ENCODE data around the gene LRRC75B. TPM values are rescaled to one million over a fixed set of nuclear protein-coding genes. Genes with fewer than 3 reads are reported as not detected.
A peak's percentile ranks its signal among the peaks of the same experiment; 100 is the strongest.

Gene LRRC75B
- total and polyA plus RNA-seq, 2 of the 13 experiments (the other 11 are each of a cell fraction or from before 2014, with no cell fraction given) = 11.8 to 34.8 TPM

GRCh38 chr22:24553597-24554312, 39.1 kb downstream of the LRRC75B start (continued):
- TF ChIP-seq ZNF263 (CRISPR knock-in tag; IDR thresholded peaks at IDR 0.05) (peak; percentile 77; the same call in 1 of the 2 replicates), IRF2 (CRISPR knock-in tag; IDR thresholded peaks at IDR 0.05) (0 out of 2 replicates have a peak, but pooled peaks have one; percentile 6), ZNF235 (CRISPR knock-in tag; IDR thresholded peaks at IDR 0.05; ENCODE audit: borderline replicate concordance) (0 out of 2 replicates have a peak, but pooled peaks have one; percentile 76), MTA3 (CRISPR knock-in tag; IDR thresholded peaks at IDR 0.05) (no peak), ARID5B (CRISPR knock-in tag; IDR thresholded peaks at IDR 0.05) (0 out of 2 replicates have a peak, but pooled peaks have one; percentile 6), ZNF274 (CRISPR knock-in tag; IDR thresholded peaks at IDR 0.05) (0 out of 2 replicates have a peak, but pooled peaks have one; percentile 46), MTA1 (CRISPR knock-in tag; IDR thresholded peaks at IDR 0.05; ENCODE audit: borderline replicate concordance) (no peak), TMF1 (CRISPR knock-in tag; IDR thresholded peaks at IDR 0.05; ENCODE audit: low read depth) (no peak), ZIK1 (CRISPR knock-in tag; IDR thresholded peaks at IDR 0.05; ENCODE audit: borderline replicate concordance, low read depth) (no peak), CHCHD3 (CRISPR knock-in tag; IDR thresholded peaks at IDR 0.05) (0 out of 2 replicates have a peak, but pooled peaks have one; percentile 39), MEF2D (CRISPR knock-in tag; IDR thresholded peaks at IDR 0.05) (peak; percentile 21; the same call in 1 of the 2 replicates), KDM5B (CRISPR knock-in tag; IDR thresholded peaks at IDR 0.05; ENCODE audit: borderline replicate concordance) (peak; percentile 67; the same call in 1 of the 2 replicates)
- TF ChIP-seq, protein P1, sequence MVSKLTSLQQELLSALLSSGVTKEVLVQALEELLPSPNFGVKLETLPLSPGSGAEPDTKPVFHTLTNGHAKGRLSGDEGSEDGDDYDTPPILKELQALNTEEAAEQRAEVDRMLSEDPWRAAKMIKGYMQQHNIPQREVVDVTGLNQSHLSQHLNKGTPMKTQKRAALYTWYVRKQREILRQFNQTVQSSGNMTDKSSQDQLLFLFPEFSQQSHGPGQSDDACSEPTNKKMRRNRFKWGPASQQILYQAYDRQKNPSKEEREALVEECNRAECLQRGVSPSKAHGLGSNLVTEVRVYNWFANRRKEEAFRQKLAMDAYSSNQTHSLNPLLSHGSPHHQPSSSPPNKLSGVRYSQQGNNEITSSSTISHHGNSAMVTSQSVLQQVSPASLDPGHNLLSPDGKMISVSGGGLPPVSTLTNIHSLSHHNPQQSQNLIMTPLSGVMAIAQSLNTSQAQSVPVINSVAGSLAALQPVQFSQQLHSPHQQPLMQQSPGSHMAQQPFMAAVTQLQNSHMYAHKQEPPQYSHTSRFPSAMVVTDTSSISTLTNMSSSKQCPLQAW (CRISPR knock-in tag; IDR thresholded peaks at IDR 0.05) = 0 out of 2 replicates have a peak, but pooled peaks have one; percentile 17
- TF ChIP-seq, protein P2, sequence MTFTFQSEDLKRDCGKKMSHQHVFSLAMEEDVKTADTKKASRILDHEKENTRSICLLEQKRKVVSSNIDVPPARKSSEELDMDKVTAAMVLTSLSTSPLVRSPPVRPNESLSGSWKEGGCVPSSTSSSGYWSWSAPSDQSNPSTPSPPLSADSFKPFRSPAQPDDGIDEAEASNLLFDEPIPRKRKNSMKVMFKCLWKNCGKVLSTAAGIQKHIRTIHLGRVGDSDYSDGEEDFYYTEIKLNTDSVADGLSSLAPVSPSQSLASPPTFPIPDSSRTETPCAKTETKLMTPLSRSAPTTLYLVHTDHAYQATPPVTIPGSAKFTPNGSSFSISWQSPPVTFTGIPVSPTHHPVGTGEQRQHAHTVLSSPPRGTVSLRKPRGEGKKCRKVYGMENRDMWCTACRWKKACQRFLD (CRISPR knock-in tag; IDR thresholded peaks at IDR 0.05; ENCODE audit: borderline replicate concordance) = no peak
- TF ChIP-seq, protein P3, sequence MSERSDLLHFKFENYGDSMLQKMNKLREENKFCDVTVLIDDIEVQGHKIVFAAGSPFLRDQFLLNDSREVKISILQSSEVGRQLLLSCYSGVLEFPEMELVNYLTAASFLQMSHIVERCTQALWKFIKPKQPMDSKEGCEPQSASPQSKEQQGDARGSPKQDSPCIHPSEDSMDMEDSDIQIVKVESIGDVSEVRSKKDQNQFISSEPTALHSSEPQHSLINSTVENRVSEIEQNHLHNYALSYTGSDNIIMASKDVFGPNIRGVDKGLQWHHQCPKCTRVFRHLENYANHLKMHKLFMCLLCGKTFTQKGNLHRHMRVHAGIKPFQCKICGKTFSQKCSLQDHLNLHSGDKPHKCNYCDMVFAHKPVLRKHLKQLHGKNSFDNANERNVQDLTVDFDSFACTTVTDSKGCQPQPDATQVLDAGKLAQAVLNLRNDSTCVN (CRISPR knock-in tag; IDR thresholded peaks at IDR 0.05; ENCODE audit: borderline replicate concordance) = 0 out of 2 replicates have a peak, but pooled peaks have one; percentile 28
- TF ChIP-seq, protein P4, sequence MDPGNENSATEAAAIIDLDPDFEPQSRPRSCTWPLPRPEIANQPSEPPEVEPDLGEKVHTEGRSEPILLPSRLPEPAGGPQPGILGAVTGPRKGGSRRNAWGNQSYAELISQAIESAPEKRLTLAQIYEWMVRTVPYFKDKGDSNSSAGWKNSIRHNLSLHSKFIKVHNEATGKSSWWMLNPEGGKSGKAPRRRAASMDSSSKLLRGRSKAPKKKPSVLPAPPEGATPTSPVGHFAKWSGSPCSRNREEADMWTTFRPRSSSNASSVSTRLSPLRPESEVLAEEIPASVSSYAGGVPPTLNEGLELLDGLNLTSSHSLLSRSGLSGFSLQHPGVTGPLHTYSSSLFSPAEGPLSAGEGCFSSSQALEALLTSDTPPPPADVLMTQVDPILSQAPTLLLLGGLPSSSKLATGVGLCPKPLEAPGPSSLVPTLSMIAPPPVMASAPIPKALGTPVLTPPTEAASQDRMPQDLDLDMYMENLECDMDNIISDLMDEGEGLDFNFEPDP (CRISPR knock-in tag; conservative IDR thresholded peaks at IDR 0.05) = no peak

All from HepG2 (cell line).